GM18907 (cell line): ENCODE data around the gene C11orf91.
"Not testable (repeated sequence)": the region's sequence is repeated elsewhere in the genome, so short reads cannot be mapped to it uniquely, and the experiment has no call there.

Experiments
- ATAC-seq: cut with Tn5 transposase; IDR thresholded peaks from one replicate; pipeline ENCODE4 v1.9.1; 2021; ENCODE audit warnings: mild to moderate bottlenecking, moderate library complexity; ENCODE audit not compliant: unreplicated experiment

The C11orf91 gene

GRCh38 chr11:33674035-33674814, 26.4 kb downstream of the C11orf91 start:
- ATAC-seq = no peak

DNA sequence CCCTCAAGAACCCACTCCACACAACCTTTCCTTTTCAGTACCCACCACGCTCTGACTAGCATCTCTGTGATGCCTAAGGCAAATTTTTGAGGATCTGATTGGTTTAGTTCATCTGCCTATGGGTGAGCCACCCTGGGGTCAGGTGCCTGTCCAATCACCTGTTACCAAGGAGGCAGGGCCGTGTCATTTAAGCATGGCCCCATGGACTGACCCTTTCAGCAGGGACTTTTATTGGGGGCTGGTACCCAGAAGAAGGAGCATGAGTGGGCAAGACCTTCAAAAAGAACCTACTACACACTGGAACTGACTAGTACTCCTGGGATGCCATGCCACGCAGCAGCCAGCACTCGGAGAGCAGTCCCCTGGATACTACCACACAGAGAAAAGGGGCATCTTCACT, 28.4 kb downstream of the C11orf91 start:
- ATAC-seq = no peak

DNA sequence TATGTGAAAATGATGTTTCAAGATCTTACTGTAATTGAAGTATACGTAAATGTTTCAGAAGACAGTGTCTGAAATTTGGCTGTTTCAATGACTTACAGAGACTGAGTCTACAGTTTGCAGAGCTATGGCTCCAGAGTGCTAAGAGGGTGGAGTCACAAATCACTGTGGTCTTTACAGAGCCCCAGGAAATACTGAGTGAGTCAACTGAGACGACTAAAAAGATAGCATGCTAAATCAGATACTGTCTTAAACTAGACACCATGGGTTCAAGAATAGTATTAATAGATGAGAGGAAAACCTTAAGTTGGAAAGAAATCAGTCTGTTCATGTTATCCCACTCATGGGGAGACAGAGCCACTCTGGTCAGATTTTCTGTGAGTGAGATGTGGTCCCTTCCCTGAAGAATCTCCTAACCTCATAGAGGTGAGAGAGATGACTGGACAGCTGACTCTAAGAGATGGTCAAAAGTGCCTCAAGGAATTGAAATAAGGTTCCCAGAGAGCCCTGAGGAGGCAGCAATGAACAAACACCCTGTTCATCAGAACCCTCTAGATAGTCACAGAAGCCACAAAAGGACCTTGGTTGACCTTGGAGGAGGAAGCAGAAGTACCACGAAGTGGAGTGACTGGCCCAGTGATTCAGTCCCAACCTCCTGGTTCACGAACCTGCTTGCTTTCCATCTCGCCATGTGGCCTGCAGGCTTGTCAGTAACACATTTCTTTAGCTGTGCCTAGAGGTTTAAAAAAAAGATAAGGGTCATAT, 30.2 kb downstream of the C11orf91 start:
- no peak for ATAC-seq

DNA sequence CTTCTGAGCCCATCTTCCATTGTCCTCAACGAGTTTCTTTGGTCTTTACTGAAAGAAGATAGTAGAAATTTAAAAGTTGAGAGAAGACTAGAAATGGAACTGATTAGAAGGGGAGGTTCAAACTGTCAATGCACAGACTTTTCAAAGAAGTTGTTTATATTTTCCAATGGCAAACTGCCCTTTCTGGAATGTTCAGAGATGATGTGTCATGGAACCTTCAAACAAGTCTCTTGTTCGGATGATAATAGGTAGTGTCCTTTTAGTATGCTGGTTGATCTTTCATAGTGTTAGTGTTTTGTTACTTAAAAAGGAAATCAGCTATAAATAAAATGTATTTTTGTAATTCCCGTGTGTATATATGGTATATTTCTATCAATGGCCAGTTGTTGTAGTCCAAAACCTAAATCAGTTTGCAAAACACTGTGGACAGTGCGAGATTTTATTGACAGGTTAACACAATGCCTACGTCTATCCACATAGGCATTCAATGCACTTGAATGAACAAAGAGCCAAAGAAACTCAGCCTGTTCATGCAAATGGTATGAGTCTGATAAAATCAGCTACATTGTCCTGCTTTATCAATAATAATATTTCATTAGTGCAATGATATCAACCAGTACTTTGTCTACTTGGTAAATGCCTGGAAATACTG, 30.9 kb downstream of the C11orf91 start:
- ATAC-seq = no peak

GRCh38 chr11:33668951-33669596, 31.6 kb downstream of the C11orf91 start:
- no peak for ATAC-seq

DNA sequence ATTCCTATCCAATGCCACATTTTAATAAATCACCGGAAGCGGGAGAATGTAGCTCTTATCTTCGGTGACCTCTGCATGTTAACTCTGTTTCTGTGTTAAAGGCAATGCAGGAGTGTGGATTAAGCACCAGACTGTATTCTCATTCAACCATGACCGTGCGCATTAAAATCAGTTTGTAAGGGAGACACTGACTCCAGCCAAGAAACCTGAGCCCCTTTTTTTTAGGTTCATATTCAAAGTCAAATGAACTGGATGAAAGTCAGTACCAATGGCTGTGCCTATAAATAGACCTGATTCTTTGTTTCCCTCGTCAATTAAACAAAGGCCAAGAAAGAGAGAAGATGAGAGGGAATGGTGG, 32.2 kb downstream of the C11orf91 start:
- no peak for ATAC-seq

GRCh38 chr11:33667819-33668467, 32.7 kb downstream of the C11orf91 start:
- no peak for ATAC-seq

DNA sequence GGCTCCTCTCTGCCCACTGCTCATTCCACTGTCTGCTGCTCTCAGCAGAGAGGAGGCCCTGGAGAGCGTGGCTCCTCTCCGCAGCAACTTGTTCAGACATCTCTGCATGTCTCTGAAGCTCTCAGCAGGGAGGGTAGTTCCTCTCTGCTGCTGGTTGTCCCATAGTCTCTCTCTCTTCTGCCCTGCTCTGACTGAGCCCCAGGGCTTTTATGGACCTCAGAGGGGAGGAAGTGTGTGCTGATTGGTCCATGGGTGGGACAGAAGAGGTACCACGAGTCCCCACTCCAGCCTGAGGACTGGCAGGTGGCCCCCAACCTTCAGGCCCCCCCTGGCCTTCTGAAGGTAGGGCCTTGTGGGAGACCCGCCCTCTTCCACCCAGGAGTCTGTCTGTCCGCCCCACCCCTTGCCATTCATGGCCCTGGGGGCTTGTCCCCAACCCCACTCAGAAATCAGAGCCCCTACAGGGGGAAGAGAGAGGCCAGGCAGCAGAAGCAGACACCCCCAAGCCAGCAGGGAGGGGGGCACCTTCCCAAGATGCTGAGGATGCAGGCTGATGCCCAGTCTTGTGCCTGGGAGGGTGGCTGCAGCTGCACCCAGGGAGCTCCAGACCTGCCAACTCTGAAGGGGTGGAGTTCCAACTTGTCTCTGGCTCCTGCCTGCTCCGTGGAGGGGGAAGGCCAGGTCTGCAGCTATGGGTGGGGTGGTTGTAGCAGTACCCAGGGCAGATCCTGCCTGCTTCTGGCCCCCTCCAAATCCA, 35.1 kb downstream of the C11orf91 start:
- no peak for ATAC-seq

DNA sequence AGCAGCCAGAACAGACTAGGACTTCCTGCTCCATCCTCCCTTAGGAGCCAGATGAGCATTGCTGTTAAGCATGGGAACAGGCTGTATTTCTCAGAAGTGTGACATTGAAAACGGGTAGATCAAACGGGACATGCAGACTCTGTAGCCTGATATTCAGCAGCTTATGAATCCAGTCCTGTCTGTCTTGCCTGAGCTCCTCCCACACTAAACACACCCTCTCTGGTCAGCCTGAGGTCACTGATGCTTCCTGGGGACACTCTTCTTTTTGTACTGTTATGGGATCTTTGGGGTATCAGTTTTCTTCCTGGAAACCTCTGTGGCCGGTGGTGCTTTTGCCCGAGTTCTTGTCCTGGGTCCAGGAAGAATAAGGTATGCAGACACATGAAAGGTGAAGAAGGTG, 35.8 kb downstream of the C11orf91 start:
- no peak for ATAC-seq

GRCh38 chr11:33664166-33664565, 36.5 kb downstream of the C11orf91 start:
- ATAC-seq = no peak

GRCh38 chr11:33663121-33663520, 37.5 kb downstream of the C11orf91 start:
- no peak for ATAC-seq

GRCh38 chr11:33661526-33661925, 39.1 kb downstream of the C11orf91 start:
- not testable (repeated sequence) for ATAC-seq

GRCh38 chr11:33660962-33661361, 39.7 kb downstream of the C11orf91 start:
- ATAC-seq = no peak

GRCh38 chr11:33659370-33660139, 41.1 kb downstream of the C11orf91 start:
- ATAC-seq = no peak

DNA sequence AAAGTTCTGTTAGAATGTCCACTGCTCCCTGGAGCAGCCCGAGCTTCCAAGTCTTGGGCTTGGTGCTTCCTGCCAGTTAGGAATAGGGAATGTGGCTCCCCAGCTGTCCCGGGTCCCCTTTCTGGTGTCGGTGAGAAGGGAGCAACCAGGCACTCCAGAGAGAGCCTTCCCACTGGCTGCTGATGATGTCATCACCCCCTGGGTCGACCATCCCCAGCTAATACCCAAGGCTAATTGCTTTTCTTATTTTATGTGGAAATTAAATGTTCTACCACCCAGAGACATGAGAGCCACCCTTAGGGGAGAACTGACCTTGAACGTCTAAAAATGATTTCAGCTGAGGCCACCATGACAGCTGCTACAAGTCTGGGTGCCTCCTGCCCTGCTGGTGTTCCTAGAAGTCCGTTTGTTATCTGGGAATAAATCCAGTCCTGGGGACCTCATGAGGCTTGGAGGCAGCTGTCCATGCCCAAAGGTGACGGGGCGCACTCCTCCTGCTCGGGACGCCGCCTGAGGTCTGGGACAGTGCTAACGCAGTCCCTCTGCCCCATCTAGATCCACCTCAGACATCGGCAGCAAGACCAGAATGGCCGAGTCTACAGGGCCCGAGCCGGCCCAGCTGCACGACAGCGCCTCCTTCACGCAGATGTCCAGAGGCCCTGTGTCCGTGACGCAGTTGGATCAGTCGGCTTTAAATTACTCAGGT, 42.3 kb downstream of the C11orf91 start:
- ATAC-seq = no peak

- no peak for ATAC-seq
Observed at GRCh38 chr11:33657757-33658156, 42.9 kb downstream of the C11orf91 start.

DNA sequence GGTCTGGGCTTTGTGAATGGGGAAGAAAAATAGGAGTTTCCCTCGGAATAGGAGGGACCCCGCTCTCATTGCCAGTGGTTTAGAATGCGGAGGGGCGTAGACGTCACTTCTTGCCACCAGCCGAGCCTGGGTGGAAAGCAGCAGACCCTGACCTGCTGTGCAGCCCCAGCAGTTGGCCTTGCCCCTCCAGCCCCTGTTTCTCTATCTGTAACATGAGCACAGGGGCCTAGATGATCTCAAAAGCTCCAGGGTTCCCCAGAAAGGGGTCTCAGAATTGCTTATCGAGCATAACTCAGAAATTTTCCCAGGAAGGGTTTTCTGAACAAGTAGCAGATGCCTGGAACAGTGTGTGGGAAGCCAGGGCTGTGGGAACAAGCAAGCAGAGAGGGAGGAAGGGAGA, 43.9 kb downstream of the C11orf91 start:
- no peak for ATAC-seq

- peak; percentile 69 for ATAC-seq
Observed at GRCh38 chr11:33655842-33656600, 44.6 kb downstream of the C11orf91 start.
